Caco-2 (cell line): ENCODE measurements around the gene YLPM1. TPM values are rescaled to one million over a fixed set of nuclear protein-coding genes. Genes with fewer than 3 reads are reported as not detected.

Experiments
- Bru-seq: library from RNA; stranded (reverse); fragments of 400-500 nt; gene quantifications from one replicate; lab custom pipeline; 2021; lab: Mats Ljungman, UMichigan
- BruChase-seq, 2 experiments: library from RNA; stranded (reverse); fragments of 400-500 nt; gene quantifications; one replicate each; lab custom pipeline; 2021; lab: Mats Ljungman, UMichigan
- BruUV-seq: library from RNA; stranded (reverse); fragments of 400-500 nt; replicated peaks from 2 replicates; lab custom pipeline; 2021; lab: Mats Ljungman, UMichigan
- CTCF ChIA-PET: fragments of 300-600 bp; sonication (Branson Sonifier 250); formaldehyde crosslinking; loops from one replicate; lab custom pipeline; 2022; ENCODE audit warnings: antibody characterized with exemption; lab: Charles Lee
- POLR2A ChIA-PET: fragments of 300-600 bp; sonication (Branson Sonifier 250); formaldehyde crosslinking; loops from one replicate; lab custom pipeline; 2022; ENCODE audit warnings: antibody characterized with exemption; lab: Charles Lee
- DNase-seq, 2 experiments: peaks; one replicate each; pipeline versions ENCODE4 v3.0.0 to v3.0.0-alpha.2; 2020 to 2022
- H3K27me3 ChIP-seq: replicated peaks from 2 replicates; pipeline ENCODE4 v1.6.0; 2011; ENCODE audit warnings: low read length; ENCODE audit not compliant: control insufficient read depth, insufficient read depth
- H3K36me3 ChIP-seq: 2 replicates; pipeline ENCODE4 v1.5.1; 2011; ENCODE audit warnings: low read length; ENCODE audit not compliant: control insufficient read depth, insufficient read depth
- H3K4me1 ChIP-seq: fragments of 250-450 bp; sonication (Bioruptor Pico); 2 replicates; pipeline ENCODE4 v1.5.1; 2020; ENCODE audit warnings: mild to moderate bottlenecking
- H3K4me3 ChIP-seq: 2 replicates; pipeline ENCODE4 v1.5.1; 2011; ENCODE audit warnings: low read depth, mild to moderate bottlenecking, control low read depth, low read length
- H3K9me3 ChIP-seq: fragments of 250-450 bp; sonication (Bioruptor Pico); 2 replicates; pipeline ENCODE4 v1.5.1; 2020; ENCODE audit warnings: mild to moderate bottlenecking, moderate library complexity
- H3K27ac Mint-ChIP-seq: one replicate; pipeline ENCODE4 v1.8.0; 2022; ENCODE audit warnings: mixed read lengths; ENCODE audit not compliant: unreplicated experiment
- H3K27me3 Mint-ChIP-seq: one replicate; pipeline ENCODE4 v1.8.0; 2022; ENCODE audit warnings: mixed read lengths; ENCODE audit not compliant: insufficient read depth, unreplicated experiment
- H3K36me3 Mint-ChIP-seq: one replicate; pipeline ENCODE4 v1.8.0; 2022; ENCODE audit warnings: mild to moderate bottlenecking, mixed read lengths; ENCODE audit not compliant: insufficient read depth, unreplicated experiment
- H3K4me1 Mint-ChIP-seq: one replicate; pipeline ENCODE4 v1.8.0; 2022; ENCODE audit warnings: low read depth, mixed read lengths; ENCODE audit not compliant: unreplicated experiment
- H3K4me3 Mint-ChIP-seq: one replicate; pipeline ENCODE4 v1.8.0; 2022; ENCODE audit warnings: mild to moderate bottlenecking, moderate library complexity, mixed read lengths; ENCODE audit not compliant: unreplicated experiment
- H3K9me3 Mint-ChIP-seq: one replicate; pipeline ENCODE4 v1.8.0; 2022; ENCODE audit warnings: mixed read lengths; ENCODE audit not compliant: unreplicated experiment
- CTCF ChIP-seq, 2 experiments: fragments of 200-600 bp in 1 of 2; IDR thresholded peaks; 1 replicate in 1 of 2; 2 replicates in 1 of 2; pipeline versions ENCODE4 v1.5.1 to v1.8.0; 2011 to 2022; ENCODE audit warnings: antibody characterized with exemption in 1 of 2, control low read depth in 1 of 2, inconsistent platforms in 1 of 2, low read depth in 1 of 2, low read length in 1 of 2, mild to moderate bottlenecking in 1 of 2, moderate library complexity in 1 of 2; ENCODE audit not compliant: insufficient read depth in 1 of 2, severe bottlenecking in 1 of 2, unreplicated experiment in 1 of 2
- intact Hi-C: fragments of 100-400 bp; cut with micrococcal nuclease; formaldehyde crosslinking; loops from one replicate; pipeline ENCODE4 v1.10.0; 2022; ENCODE audit not compliant: unreplicated experiment
- long read RNA-seq: library from polyadenylated mRNA; stranded (forward); transcript quantifications from one replicate; pipeline ENCODE4 v2.0.0, GENCODE V29; 2022
- total RNA-seq: library from RNA; stranded (reverse); gene quantifications from 2 replicates; pipeline ENCODE4 v1.2.3, GENCODE V29; 2022

Gene YLPM1
- total RNA-seq, result 64.4 and 65.0 TPM in 2 replicates
- percentile 85 among the genes with signal in this experiment for Bru-seq, nascent RNA
- BruChase-seq, experiment 1, labeled RNA remaining after a 2-hour chase, result percentile 86 among the genes with signal in this experiment
- BruChase-seq, experiment 2, labeled RNA remaining after a 6-hour chase, result percentile 88 among the genes with signal in this experiment
- long read RNA-seq, full-length matches to known transcripts, result 5 of 20 reads
- long read RNA-seq, partial matches to known transcripts, result 15 of 20 reads
- long read RNA-seq, other reads (novel, unspliced or antisense), result 0 of 20 reads

- no peaks in the 10 kb centered on the region for H3K9me3 Mint-ChIP-seq
- H3K4me3 ChIP-seq, result peak within 1 kb of the TSS; percentile 87
- no peaks in the 10 kb centered on the region for H3K27me3 ChIP-seq
- no peaks in the 10 kb centered on the region for H3K27me3 Mint-ChIP-seq
- intact Hi-C loops, result loop anchor here (1.0 to 2.0 kb wide), 2 partner anchors 46 to 50 kb away; partner anchors contain the start of genes AREL1 and FCF1
- peak within 1 kb of the TSS; percentile 92 for H3K4me3 Mint-ChIP-seq
- H3K36me3 ChIP-seq, result no peaks in the 10 kb centered on the region
- peak within 1 kb of the TSS; percentile 95 for H3K27ac Mint-ChIP-seq
- BruUV-seq, result no TSS peak
- H3K9me3 ChIP-seq, result no peaks in the 10 kb centered on the region
- peak; percentile 16 to 33 for TF ChIP-seq CTCF (IDR thresholded peaks at IDR 0.05; ENCODE audit: insufficient read depth in 1 of 2, low read depth in 1 of 2, low read length in 1 of 2, severe bottlenecking in 1 of 2, unreplicated experiment in 1 of 2)
- ChIA-PET CTCF (interaction anchor here (1.3 kb wide), 1 partner anchor 154 kb away, joined by 4 read pairs; no protein-coding TSS in a partner anchor), POLR2A (interaction anchor here (0.6 to 1.2 kb wide), 7 partner anchors 77 to 1057 kb away, joined by 3 to 5 read pairs (median 4); partner anchors contain the start of genes EIF2B2 and TTLL5)
- DNase-seq, result peak; percentile 94 to 95
- peaks cover 34% of the 10 kb centered on the region for H3K36me3 Mint-ChIP-seq
- H3K4me1 Mint-ChIP-seq, result no peaks in the 10 kb centered on the region
- peaks cover 13% of the 10 kb centered on the region; the same call in 1 of the 2 replicates for H3K4me1 ChIP-seq
These were observed at the start of gene YLPM1 for GRCh38 chr14:74762917-74763802. Gene YLPM1, plus strand, starts transcription at chr14:74763316. Its CDS starts 174 bp downstream, at chr14:74763490.

- no peaks in the 10 kb centered on the region for H3K27me3 Mint-ChIP-seq
- peaks cover 9% of the 10 kb centered on the region for H3K36me3 Mint-ChIP-seq
- ChIA-PET CTCF (no interaction called here), POLR2A (no interaction called here)
- Histone ChIP-seq H3K36me3 (no peaks in the 10 kb centered on the region; the same call in 1 of the 2 replicates), H3K4me3 (peak overlapping the region; percentile 72), H3K9me3 (no peaks in the 10 kb centered on the region), H3K27me3 (no peaks in the 10 kb centered on the region), H3K4me1 (0 out of 2 replicates have a peak, but pooled peaks cover 3% of the 10 kb centered on the region)
- no peak for TF ChIP-seq CTCF (IDR thresholded peaks at IDR 0.05; ENCODE audit: insufficient read depth in 1 of 2, low read depth in 1 of 2, low read length in 1 of 2, severe bottlenecking in 1 of 2, unreplicated experiment in 1 of 2)
- intact Hi-C loops, result loop anchor here (2.0 kb wide), 2 partner anchors 49 to 101 kb away; partner anchors contain the start of genes LTBP2 and YLPM1
- no peak for DNase-seq
- peak overlapping the region; percentile 91 for H3K4me3 Mint-ChIP-seq
- H3K9me3 Mint-ChIP-seq, result no peaks in the 10 kb centered on the region
- H3K4me1 Mint-ChIP-seq, result no peaks in the 10 kb centered on the region
- BruUV-seq, result no TSS peak
- peak overlapping the region; percentile 90 for H3K27ac Mint-ChIP-seq
These were observed 49.8 kb upstream of the YLPM1 start for GRCh38 chr14:74713395-74713735.

- no peaks in the 10 kb centered on the region for H3K9me3 ChIP-seq
- intact Hi-C loops, result no loop called here
- Mint-ChIP-seq H3K27ac (no peak overlapping the region), H3K27me3 (no peaks in the 10 kb centered on the region), H3K36me3 (peaks cover 25% of the 10 kb centered on the region), H3K4me3 (no peak overlapping the region), H3K4me1 (no peaks in the 10 kb centered on the region), H3K9me3 (no peaks in the 10 kb centered on the region)
- no peak for DNase-seq
- no peaks in the 10 kb centered on the region; the same call in 1 of the 2 replicates for H3K36me3 ChIP-seq
- TF ChIP-seq CTCF (IDR thresholded peaks at IDR 0.05; ENCODE audit: insufficient read depth in 1 of 2, low read depth in 1 of 2, low read length in 1 of 2, severe bottlenecking in 1 of 2, unreplicated experiment in 1 of 2), result no peak
- H3K4me1 ChIP-seq, result no peaks in the 10 kb centered on the region
- no peak overlapping the region for H3K4me3 ChIP-seq
- BruUV-seq, result no TSS peak
- CTCF ChIA-PET, result no interaction called here
- H3K27me3 ChIP-seq, result no peaks in the 10 kb centered on the region
- POLR2A ChIA-PET, result no interaction called here
These were observed 42.6 kb upstream of the YLPM1 start for GRCh38 chr14:74720526-74720925.
